ENCODE results near the gene C2orf49.

C2orf49 gene

GRCh38 chr2:105320651-105321215 lies 16.6 kb upstream of the C2orf49 start:
- Histone ChIP-seq H3K4me2 (no peak overlapping the region), H3K27me3 (ENCODE audit: insufficient read depth, low read depth) (no peaks in the 10 kb centered on the region), H3K9ac (no peak overlapping the region), H3K36me3 (ENCODE audit: insufficient read depth) (no peaks in the 10 kb centered on the region), H3K79me2 (ENCODE audit: insufficient read depth, low read depth) (peaks cover 69% of the 10 kb centered on the region; the same call in 1 of the 2 replicates), H3K4me1 (ENCODE audit: low read depth, poor library complexity, severe bottlenecking) (peaks cover 7% of the 10 kb centered on the region), H3K4me3 (IDR thresholded peaks at IDR 0.05; ENCODE audit: insufficient read depth, low read depth, low read length) (no peak overlapping the region), H3K27ac (no peak overlapping the region), H2AFZ (ENCODE audit: low read depth) (no peak overlapping the region), H4K20me1 (ENCODE audit: insufficient read depth) (peaks cover 6% of the 10 kb centered on the region; the same call in 1 of the 2 replicates)
- TF ChIP-seq CTCF (conservative IDR thresholded peaks at IDR 0.05; ENCODE audit: low read depth, low read length) = no peak

- Histone ChIP-seq H3K4me2 (no peak overlapping the region), H4K20me1 (ENCODE audit: insufficient read depth) (peaks cover 6% of the 10 kb centered on the region; the same call in 1 of the 2 replicates)
Observed at GRCh38 chr2:105321875-105322646, 15.3 kb upstream of the C2orf49 start.

GRCh38 chr2:105323111-105323510 lies 14.2 kb upstream of the C2orf49 start:
- peaks cover 9% of the 10 kb centered on the region for H3K4me1 ChIP-seq (ENCODE audit: low read depth, poor library complexity, severe bottlenecking)
- H2AFZ ChIP-seq (ENCODE audit: low read depth) = no peak overlapping the region
- H3K4me3 ChIP-seq (IDR thresholded peaks at IDR 0.05; ENCODE audit: insufficient read depth, low read depth, low read length) = no peak overlapping the region
- H3K27ac ChIP-seq = no peak overlapping the region
- no peak overlapping the region for H3K4me2 ChIP-seq
- H3K79me2 ChIP-seq (ENCODE audit: insufficient read depth, low read depth) = peaks cover 67% of the 10 kb centered on the region
- H3K9ac ChIP-seq = no peak overlapping the region
- TF ChIP-seq CTCF (conservative IDR thresholded peaks at IDR 0.05; ENCODE audit: low read depth, low read length) = no peak
- no peaks in the 10 kb centered on the region for H3K36me3 ChIP-seq (ENCODE audit: insufficient read depth)
- no peaks in the 10 kb centered on the region for H3K27me3 ChIP-seq (ENCODE audit: insufficient read depth, low read depth)
- H4K20me1 ChIP-seq (ENCODE audit: insufficient read depth) = peaks cover 6% of the 10 kb centered on the region; the same call in 1 of the 2 replicates

More at GRCh38 chr2:105321875-105322646, 15.3 kb upstream of the C2orf49 start:
- H3K9ac ChIP-seq = no peak overlapping the region
- H3K4me1 ChIP-seq (ENCODE audit: low read depth, poor library complexity, severe bottlenecking) = peaks cover 7% of the 10 kb centered on the region
- H3K36me3 ChIP-seq (ENCODE audit: insufficient read depth) = no peaks in the 10 kb centered on the region
- no peak for TF ChIP-seq CTCF (conservative IDR thresholded peaks at IDR 0.05; ENCODE audit: low read depth, low read length)
- peaks cover 57% of the 10 kb centered on the region; the same call in 1 of the 2 replicates for H3K79me2 ChIP-seq (ENCODE audit: insufficient read depth, low read depth)
- no peak overlapping the region for H3K4me3 ChIP-seq (IDR thresholded peaks at IDR 0.05; ENCODE audit: insufficient read depth, low read depth, low read length)
- H2AFZ ChIP-seq (ENCODE audit: low read depth) = no peak overlapping the region
- H3K27me3 ChIP-seq (ENCODE audit: insufficient read depth, low read depth) = no peaks in the 10 kb centered on the region
- H3K27ac ChIP-seq = no peak overlapping the region

- no peaks in the 10 kb centered on the region for H3K27me3 ChIP-seq (ENCODE audit: insufficient read depth, low read depth)
- H3K4me1 ChIP-seq (ENCODE audit: low read depth, poor library complexity, severe bottlenecking) = peaks cover 10% of the 10 kb centered on the region
- no peaks in the 10 kb centered on the region for H3K36me3 ChIP-seq (ENCODE audit: insufficient read depth)
- H3K27ac ChIP-seq = no peak overlapping the region
- H3K4me3 ChIP-seq (IDR thresholded peaks at IDR 0.05; ENCODE audit: insufficient read depth, low read depth, low read length) = no peak overlapping the region
- peaks cover 70% of the 10 kb centered on the region for H3K79me2 ChIP-seq (ENCODE audit: insufficient read depth, low read depth)
- peaks cover 6% of the 10 kb centered on the region; the same call in 1 of the 2 replicates for H4K20me1 ChIP-seq (ENCODE audit: insufficient read depth)
- TF ChIP-seq CTCF (conservative IDR thresholded peaks at IDR 0.05; ENCODE audit: low read depth, low read length) = no peak
- H3K9ac ChIP-seq = no peak overlapping the region
- no peak overlapping the region for H3K4me2 ChIP-seq
- H2AFZ ChIP-seq (ENCODE audit: low read depth) = no peak overlapping the region
Observed at GRCh38 chr2:105324101-105324500, 13.2 kb upstream of the C2orf49 start.

All from KMS-11 (cell line).